ENCODE results near the gene LHX4.

Gene LHX4

DNA sequence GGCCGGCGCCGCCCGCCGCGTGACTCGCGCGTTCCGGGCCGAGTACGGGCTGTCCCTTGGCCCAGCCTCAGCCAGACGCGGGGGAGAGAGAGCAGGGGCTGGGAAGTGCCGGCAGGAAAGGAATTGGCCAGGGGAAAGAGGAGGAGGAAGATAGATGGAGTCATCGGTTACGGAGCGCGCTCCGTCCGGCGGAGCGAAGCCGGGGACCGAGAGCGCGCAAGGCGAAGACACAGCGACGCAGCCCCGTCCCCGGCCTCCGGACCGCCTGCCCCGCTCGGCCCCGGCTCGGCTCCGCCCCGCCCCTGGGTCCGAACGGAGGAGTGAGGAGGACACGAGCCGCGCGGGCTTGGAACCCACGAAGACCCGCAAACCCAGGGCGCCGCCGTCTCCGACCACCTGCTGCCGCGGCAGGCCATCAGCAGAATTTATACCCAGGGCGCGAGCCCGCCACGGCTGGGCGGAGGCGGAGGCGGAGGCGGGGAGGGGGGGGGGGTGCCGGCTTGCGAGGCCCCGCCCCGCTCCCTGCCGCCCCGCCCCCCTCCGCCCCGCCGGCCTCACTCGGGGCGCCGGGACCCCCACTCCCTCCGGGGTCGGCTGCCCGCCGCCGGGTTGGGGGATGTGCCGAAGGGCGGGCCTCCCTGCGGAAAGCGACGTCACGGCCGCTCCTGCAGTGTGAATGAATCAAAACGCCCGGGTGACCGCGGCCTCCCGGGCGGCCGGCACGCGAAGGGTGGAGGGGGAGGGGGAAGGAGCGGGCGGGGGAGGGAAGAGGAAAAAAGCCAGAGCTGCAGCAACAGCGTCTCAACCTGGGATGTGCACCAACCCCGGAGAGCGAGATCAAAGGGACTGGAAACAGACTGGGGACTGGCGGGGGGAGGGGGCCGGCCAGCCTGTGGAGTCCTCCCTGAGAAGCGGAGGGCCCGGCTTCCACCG is at the start of gene LHX4:
TSS of gene LHX4 (plus strand) at position 782 of the 933 bp plus-strand sequence. CDS start 266 bp downstream, outside the sequence.
- DNase-seq, result no peak

- no peak for DNase-seq
Measured at GRCh38 chr1:180181048-180181447, 49.0 kb upstream of the LHX4 start.

- DNase-seq, result no peak
Measured at GRCh38 chr1:180181996-180182642, 47.9 kb upstream of the LHX4 start.

GRCh38 chr1:180182643-180183311 is 47.3 kb upstream of the LHX4 start:
- DNase-seq, result no peak

DNA sequence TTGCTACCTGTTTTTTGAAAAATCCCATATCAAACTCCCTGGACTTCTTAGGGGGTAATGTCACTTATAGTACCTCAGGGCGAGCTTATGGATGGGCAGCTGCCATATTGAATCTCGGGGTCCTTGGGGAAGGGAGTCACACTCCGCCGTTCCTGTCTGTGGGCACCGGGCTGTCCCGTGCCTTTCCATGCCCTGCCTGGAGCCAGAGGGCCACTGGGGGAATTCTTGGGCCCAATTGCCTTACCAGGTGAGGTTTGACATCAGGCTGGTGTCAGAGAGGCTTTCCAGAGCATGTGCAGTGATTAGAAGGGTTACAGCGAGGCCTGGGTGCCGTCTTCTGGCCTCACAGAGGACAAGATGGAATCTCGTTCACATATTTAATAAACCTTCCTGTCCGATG is 46.6 kb upstream of the LHX4 start:
- no peak for DNase-seq

- no peak for DNase-seq
Measured at GRCh38 chr1:180184041-180184440, 46.0 kb upstream of the LHX4 start.

GRCh38 chr1:180185281-180185680 is 44.8 kb upstream of the LHX4 start:
- DNase-seq, result no peak

- DNase-seq, result no peak
Measured at GRCh38 chr1:180185971-180186645, 44.0 kb upstream of the LHX4 start.

DNA sequence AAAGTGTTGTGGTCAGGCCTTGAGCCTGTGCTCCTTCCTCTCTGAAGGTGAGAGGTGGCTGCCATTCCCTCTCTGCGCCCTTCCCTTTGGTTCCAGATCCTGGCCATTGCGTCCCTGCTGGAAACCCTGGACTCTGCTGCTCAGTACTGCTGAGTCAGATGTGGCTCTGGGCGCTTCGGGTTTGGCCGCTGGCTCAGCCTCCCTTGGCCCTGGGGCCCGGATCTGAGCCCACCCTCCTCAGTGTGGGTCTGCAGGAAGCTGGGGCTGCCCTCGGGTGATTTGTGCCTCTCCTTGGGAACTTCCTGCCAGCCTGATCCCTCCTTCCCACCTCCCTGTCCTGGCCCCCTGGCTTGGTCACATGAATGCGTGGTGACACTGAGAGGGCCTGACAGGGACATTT is 43.2 kb upstream of the LHX4 start:
- no peak for DNase-seq

- DNase-seq, result no peak
Measured at GRCh38 chr1:180187626-180188025, 42.4 kb upstream of the LHX4 start.

- DNase-seq, result no peak
Measured at GRCh38 chr1:180188091-180188506, 42.0 kb upstream of the LHX4 start.

- DNase-seq, result no peak
Measured at GRCh38 chr1:180188684-180189175, 41.3 kb upstream of the LHX4 start.

DNA sequence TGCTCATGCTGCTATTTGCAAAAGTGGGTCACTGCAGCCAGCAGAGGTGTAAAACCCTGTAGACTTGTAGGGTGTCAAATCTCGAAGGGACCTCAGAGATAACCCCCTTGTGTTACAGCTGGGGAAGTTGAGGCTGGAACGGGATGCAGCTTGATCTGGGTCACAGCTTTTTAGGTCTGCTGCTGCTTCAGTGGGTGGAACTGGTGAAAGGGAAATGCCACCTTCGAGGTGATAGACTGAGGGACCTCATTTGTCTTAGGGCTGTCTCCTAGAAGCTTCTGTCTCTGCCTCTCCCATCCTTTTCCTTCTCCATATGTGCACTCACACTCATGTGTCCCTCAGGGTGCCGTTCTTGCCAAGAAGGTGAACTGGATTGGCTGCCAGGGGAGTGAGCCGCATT is 40.0 kb upstream of the LHX4 start:
- no peak for DNase-seq

DNA sequence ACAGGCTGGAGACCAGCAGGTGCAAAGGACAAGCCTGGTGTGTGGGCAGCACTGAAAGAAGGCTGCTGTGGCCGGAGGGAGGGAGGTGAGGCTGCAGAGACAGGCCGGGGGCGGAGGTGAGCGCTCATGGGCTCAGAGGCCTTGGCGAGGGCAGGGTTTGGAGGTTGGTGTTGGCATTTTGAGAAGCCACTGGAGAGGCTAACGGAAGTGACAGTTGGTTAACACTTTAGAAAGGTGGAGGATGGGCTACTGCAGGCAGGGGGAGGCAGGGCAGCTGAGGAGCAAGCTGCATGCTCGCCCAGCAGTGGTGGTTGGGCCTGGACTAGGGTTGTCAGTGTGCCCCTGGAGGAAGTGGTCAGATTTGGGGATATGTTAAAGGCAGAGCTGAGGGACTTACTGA is 37.9 kb upstream of the LHX4 start:
- no peak for DNase-seq

DNA sequence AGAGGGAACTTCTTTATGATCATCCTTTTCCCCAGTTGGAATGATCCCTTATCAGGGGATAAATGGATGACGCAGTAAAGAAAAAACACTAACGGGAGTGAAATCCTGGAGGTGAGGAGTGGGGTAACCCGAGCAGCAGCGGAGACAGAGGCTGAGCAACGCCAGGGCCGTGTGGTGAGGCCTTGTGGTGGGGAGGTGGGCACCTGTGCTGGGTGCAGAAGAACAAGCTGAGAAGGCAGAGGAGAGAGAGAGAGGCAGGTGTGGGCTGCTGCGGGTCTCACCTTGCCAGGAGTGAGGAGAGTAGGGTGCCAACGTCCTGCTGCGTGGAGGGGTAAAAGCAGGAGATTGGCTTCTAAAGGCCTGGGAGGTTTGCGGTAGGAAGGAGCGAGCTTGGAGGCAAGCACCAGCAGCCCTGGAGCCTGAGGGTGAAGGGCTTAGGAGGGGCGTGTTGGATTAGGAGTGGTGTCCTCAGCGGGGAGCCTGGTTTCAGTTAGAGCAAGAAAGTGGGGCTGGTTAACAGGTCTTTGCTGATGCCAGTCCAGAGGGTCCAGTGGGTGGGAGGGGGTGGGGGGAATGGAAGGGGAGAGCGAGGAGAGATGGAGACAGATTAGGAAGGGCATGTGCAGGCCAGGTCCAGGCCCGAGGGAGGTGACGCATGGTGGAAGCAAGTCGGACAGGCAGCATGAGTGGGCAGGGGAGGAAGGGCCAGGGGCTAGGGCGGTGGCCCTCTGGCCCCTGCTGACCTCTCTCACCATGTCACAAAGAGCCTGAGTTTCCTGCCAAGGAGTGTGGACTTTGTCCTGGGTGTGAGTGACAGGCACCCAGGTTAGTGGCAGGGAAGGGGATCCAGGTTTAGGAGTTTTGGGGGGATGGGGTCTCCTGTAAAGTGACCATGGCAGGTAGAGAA is 36.7 kb upstream of the LHX4 start:
- DNase-seq, result no peak

DNA sequence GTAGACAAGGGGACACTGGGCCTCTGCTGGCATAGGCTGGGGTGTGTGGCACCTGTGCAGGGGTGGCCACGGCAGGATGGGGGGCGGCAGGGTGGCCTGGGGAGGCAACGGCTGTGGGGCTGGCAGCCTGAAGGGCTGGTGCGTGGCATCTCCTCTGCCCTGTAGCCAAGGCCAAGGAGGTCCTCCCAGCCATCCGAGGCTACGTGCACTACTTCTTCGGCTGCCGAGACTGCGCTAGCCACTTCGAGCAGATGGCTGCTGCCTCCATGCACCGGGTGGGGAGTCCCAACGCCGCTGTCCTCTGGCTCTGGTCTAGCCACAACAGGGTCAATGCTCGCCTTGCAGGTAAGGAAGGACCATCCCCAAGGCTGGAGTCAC is 36.0 kb upstream of the LHX4 start:
- DNase-seq, result no peak

DNA sequence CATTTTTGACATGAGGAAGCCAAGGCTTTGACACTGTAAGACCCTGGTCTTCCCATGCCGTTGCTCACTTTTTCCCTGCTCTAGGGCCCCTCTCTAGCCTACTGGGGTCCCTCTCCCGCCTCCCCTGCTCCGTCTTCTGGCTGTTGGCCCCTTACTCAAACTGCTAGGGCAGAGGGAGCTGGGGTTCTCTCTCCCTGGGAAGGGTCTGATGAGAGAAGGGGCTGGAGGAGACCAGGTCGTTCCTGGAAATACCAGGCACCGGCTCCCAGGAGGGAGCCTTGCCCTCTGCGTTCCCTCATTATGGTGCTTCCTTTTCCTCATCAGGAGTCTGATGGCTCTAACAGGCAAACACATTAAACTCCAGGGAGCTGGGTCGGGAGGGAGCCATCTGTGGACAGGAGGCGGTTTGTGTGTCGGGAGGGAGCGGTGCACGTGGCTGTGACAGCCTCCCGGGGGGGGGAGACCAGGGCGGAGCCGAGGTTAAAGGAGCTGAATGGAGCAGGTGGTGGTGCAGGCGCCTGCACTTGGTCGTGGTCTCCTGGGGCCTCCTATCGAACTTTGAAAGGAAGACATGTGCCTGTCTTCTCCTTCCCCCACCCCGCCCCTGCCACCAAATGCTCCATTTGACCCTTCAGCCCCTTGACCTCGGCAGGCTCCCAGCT is 35.4 kb upstream of the LHX4 start:
- DNase-seq, result no peak

DNA sequence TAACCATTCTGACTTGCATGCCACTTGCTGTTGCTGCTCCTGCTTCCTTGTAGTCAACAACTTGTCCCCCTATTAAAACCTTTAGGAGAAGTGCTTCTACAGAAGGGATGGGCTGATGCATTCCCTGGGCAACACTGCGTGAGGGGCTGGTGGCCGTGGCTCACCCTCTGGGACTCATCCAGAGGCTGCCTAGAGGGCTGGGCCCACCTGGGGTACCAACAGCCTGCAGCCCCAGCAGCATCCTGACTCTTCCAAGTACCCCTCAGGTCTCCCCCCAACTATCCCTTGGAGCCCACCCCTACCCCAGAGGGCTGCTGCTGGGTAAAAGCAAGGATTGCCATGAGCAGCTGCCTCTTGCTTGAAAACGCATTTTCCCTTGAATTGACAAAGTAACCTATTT is 34.7 kb upstream of the LHX4 start:
- no peak for DNase-seq

- DNase-seq, result no peak
Measured at GRCh38 chr1:180195916-180196315, 34.1 kb upstream of the LHX4 start.

DNA sequence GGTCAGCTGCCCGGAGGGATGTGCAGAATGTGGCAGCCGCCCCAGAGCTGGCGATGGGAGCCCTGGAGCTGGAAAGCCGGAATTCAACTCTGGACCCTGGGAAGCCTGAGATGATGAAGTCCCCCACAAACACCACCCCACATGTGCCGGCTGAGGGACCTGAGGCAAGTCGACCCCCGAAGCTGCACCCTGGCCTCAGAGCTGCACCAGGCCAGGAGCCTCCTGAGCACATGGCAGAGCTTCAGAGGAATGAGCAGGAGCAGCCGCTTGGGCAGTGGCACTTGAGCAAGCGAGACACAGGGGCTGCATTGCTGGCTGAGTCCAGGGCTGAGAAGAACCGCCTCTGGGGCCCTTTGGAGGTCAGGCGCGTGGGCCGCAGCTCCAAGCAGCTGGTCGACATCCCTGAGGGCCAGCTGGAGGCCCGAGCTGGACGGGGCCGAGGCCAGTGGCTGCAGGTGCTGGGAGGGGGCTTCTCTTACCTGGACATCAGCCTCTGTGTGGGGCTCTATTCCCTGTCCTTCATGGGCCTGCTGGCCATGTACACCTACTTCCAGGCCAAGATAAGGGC is 33.5 kb upstream of the LHX4 start:
- DNase-seq, result no peak

- DNase-seq, result no peak
Measured at GRCh38 chr1:180197231-180197630, 32.8 kb upstream of the LHX4 start.

Data from activated CD4-positive, alpha-beta T cell treated with anti-CD3 and anti-CD28 coated beads, Interleukin-2, amount 50 U/mL, for 1 hour (primary cell).